CD4-positive, alpha-beta memory T cell (primary cell): Measurements from ENCODE around the gene ARL2BP. TPM values are rescaled to one million over a fixed set of nuclear protein-coding genes. Genes with fewer than 3 reads are reported as not detected.

ENCODE experiments used
- CTCF ChIA-PET: fragments of 350-600 bp; sonication (Branson Sonifier 250); formaldehyde crosslinking; loops from one replicate; lab custom pipeline; 2021; ENCODE audit warnings: inconsistent platforms; ENCODE audit not compliant: partially characterized antibody; lab: Charles Lee
- POLR2A ChIA-PET: fragments of 350-600 bp; sonication (Branson Sonifier 250); formaldehyde crosslinking; loops from one replicate; lab custom pipeline; 2021; ENCODE audit not compliant: partially characterized antibody; lab: Charles Lee
- DNase-seq, 5 donors: peaks; one replicate each; pipeline versions ENCODE4 v3.0.0 to v3.0.0-alpha.2; 2020 to 2022; ENCODE audit warnings: mixed read lengths in 1 of 5
- H3K27ac ChIP-seq: one replicate; pipeline ENCODE4 v1.7.0; 2013; ENCODE audit warnings: low read depth, low read length
- H3K27me3 ChIP-seq: 2 replicates; pipeline ENCODE4 v1.7.0; 2013; ENCODE audit warnings: mild to moderate bottlenecking, low read length, moderate library complexity; ENCODE audit not compliant: insufficient read depth
- H3K36me3 ChIP-seq: 2 replicates; pipeline ENCODE4 v1.7.0; 2013; ENCODE audit warnings: mild to moderate bottlenecking, low read length, moderate library complexity; ENCODE audit not compliant: insufficient read depth
- H3K4me1 ChIP-seq: 2 replicates; pipeline ENCODE4 v1.7.0; 2013; ENCODE audit warnings: mild to moderate bottlenecking, low read length, moderate library complexity; ENCODE audit not compliant: insufficient read depth
- H3K4me3 ChIP-seq, 2 donors: one replicate each; pipeline ENCODE4 v1.7.0; 2013; ENCODE audit warnings: low read length in 2 of 2, mild to moderate bottlenecking in 1 of 2
- H3K9me3 ChIP-seq, 2 donors: one replicate each; pipeline ENCODE4 v1.7.0; 2013; ENCODE audit warnings: low read length in 2 of 2, control low read depth in 1 of 2; ENCODE audit not compliant: control insufficient read depth in 1 of 2
- H3K27ac Mint-ChIP-seq, 7 donors: one replicate each; pipeline ENCODE4 v1.8.0; 2020 to 2021; ENCODE audit warnings: mixed read lengths in 7 of 7, mild to moderate bottlenecking in 6 of 7, inconsistent platforms in 3 of 7, moderate library complexity in 3 of 7
- H3K27me3 Mint-ChIP-seq, 2 donors: one replicate each; pipeline ENCODE4 v1.8.0; 2020 to 2021; ENCODE audit warnings: mixed read lengths in 2 of 2
- H3K36me3 Mint-ChIP-seq, 2 donors: one replicate each; pipeline ENCODE4 v1.8.0; 2020 to 2021; ENCODE audit warnings: mixed read lengths in 2 of 2, inconsistent platforms in 1 of 2, mild to moderate bottlenecking in 1 of 2
- H3K4me1 Mint-ChIP-seq, 4 donors: one replicate each; pipeline ENCODE4 v1.8.0; 2020 to 2021; ENCODE audit warnings: mixed read lengths in 4 of 4, mild to moderate bottlenecking in 1 of 4
- H3K4me3 Mint-ChIP-seq, 8 donors: one replicate each; pipeline ENCODE4 v1.8.0; 2020 to 2021; ENCODE audit warnings: mixed read lengths in 8 of 8, mild to moderate bottlenecking in 7 of 8, moderate library complexity in 6 of 8, inconsistent platforms in 3 of 8
- H3K9me3 Mint-ChIP-seq, 8 donors: one replicate each; pipeline ENCODE4 v1.8.0; 2020 to 2021; ENCODE audit warnings: mixed read lengths in 8 of 8, mild to moderate bottlenecking in 5 of 8, inconsistent platforms in 3 of 8, moderate library complexity in 1 of 8
- intact Hi-C: fragments of 100-400 bp; cut with micrococcal nuclease; formaldehyde crosslinking; loops from one replicate; pipeline ENCODE4 v1.15.1; 2023
- polyA plus RNA-seq, 2 donors: library from polyadenylated mRNA; unstranded; fragments of 300-500 nt; fragmentation: Illumina TruSeq; gene quantifications; one replicate each; pipeline ENCODE4 v1.2.3, GENCODE V29; 2021
- total RNA-seq, 2 experiments: library from RNA; stranded (reverse); gene quantifications; one replicate each; pipeline ENCODE4 v1.2.3, GENCODE V29; 2021

ARL2BP gene
- total and polyA plus RNA-seq, 4 experiments from 2014 or later = 48.0 to 181 (median 89.5) TPM

- CTCF ChIA-PET = no interaction called here
- H3K4me3 Mint-ChIP-seq = no peak overlapping the region
- no peaks in the 10 kb centered on the region for H3K27me3 ChIP-seq
- no peaks in the 10 kb centered on the region for H3K27me3 Mint-ChIP-seq
- H3K27ac ChIP-seq = no peak overlapping the region
- peaks cover 0 to 7% (median 5%) of the 10 kb centered on the region in 4 donors for H3K4me1 Mint-ChIP-seq
- no peaks in the 10 kb centered on the region for H3K9me3 Mint-ChIP-seq
- peaks cover 10% of the 10 kb centered on the region for H3K36me3 ChIP-seq
- POLR2A ChIA-PET = no interaction called here
- DNase-seq = no peak
- no peak overlapping the region for H3K4me3 ChIP-seq
- intact Hi-C loops = no loop called here
- peaks cover 34 to 38% of the 10 kb centered on the region in 2 donors for H3K36me3 Mint-ChIP-seq
- no peaks in the 10 kb centered on the region for H3K9me3 ChIP-seq
- H3K4me1 ChIP-seq = no peaks in the 10 kb centered on the region
- H3K27ac Mint-ChIP-seq = no peak overlapping the region
These were observed 40.4 kb upstream of the ARL2BP start for GRCh38 chr16:57204675-57205074.

- ChIA-PET POLR2A (no interaction called here), CTCF (interaction anchor here (0.6 kb wide), 1 partner anchor 318 kb away, joined by 4 read pairs; no protein-coding TSS in a partner anchor)
- intact Hi-C loops = no loop called here
- Histone ChIP-seq H3K9me3 (no peaks in the 10 kb centered on the region), H3K36me3 (peaks cover 23% of the 10 kb centered on the region), H3K27ac (no peak overlapping the region), H3K4me1 (no peaks in the 10 kb centered on the region), H3K4me3 (no peak overlapping the region), H3K27me3 (no peaks in the 10 kb centered on the region)
- no peak overlapping the region for H3K4me3 Mint-ChIP-seq
- no peak overlapping the region for H3K27ac Mint-ChIP-seq
- H3K4me1 Mint-ChIP-seq = peaks cover 0 to 1% (median 0%) of the 10 kb centered on the region in 4 donors
- no peaks in the 10 kb centered on the region for H3K27me3 Mint-ChIP-seq
- peaks cover 48 to 62% of the 10 kb centered on the region in 2 donors for H3K36me3 Mint-ChIP-seq
- DNase-seq = no peak
- peaks cover 0 to 3% (median 0%) of the 10 kb centered on the region in 8 donors for H3K9me3 Mint-ChIP-seq
These were observed 36.1 kb upstream of the ARL2BP start for GRCh38 chr16:57208926-57209325.

GRCh38 chr16:57209780-57210179 lies 35.3 kb upstream of the ARL2BP start:
- Histone ChIP-seq H3K4me1 (no peaks in the 10 kb centered on the region), H3K36me3 (peaks cover 25% of the 10 kb centered on the region), H3K9me3 (no peaks in the 10 kb centered on the region), H3K4me3 (no peak overlapping the region), H3K27ac (no peak overlapping the region), H3K27me3 (no peaks in the 10 kb centered on the region)
- POLR2A ChIA-PET = no interaction called here
- peaks cover 0 to 7% (median under 1%) of the 10 kb centered on the region in 8 donors for H3K9me3 Mint-ChIP-seq
- DNase-seq = no peak
- CTCF ChIA-PET = no interaction called here
- peak overlapping the region in 1 of 7 donors; percentile 30 for H3K27ac Mint-ChIP-seq
- intact Hi-C loops = no loop called here
- H3K4me3 Mint-ChIP-seq = no peak overlapping the region
- H3K4me1 Mint-ChIP-seq = peaks cover 0 to 1% (median 0%) of the 10 kb centered on the region in 4 donors
- peaks cover 56 to 68% of the 10 kb centered on the region in 2 donors for H3K36me3 Mint-ChIP-seq
- no peaks in the 10 kb centered on the region for H3K27me3 Mint-ChIP-seq

GRCh38 chr16:57213462-57213861 lies 31.6 kb upstream of the ARL2BP start:
- H3K27ac Mint-ChIP-seq = peak overlapping the region in 1 of 7 donors; percentile 51
- DNase-seq = no peak
- no peak overlapping the region for H3K4me3 Mint-ChIP-seq
- Histone ChIP-seq H3K27ac (no peak overlapping the region), H3K9me3 (peaks cover 0 to 18% of the 10 kb centered on the region in 2 donors), H3K4me3 (no peak overlapping the region), H3K4me1 (no peaks in the 10 kb centered on the region), H3K36me3 (peaks cover 48% of the 10 kb centered on the region), H3K27me3 (no peaks in the 10 kb centered on the region)
- ChIA-PET POLR2A (no interaction called here), CTCF (no interaction called here)
- no peaks in the 10 kb centered on the region for H3K27me3 Mint-ChIP-seq
- peaks cover 67 to 73% of the 10 kb centered on the region in 2 donors for H3K36me3 Mint-ChIP-seq
- intact Hi-C loops = no loop called here
- no peaks in the 10 kb centered on the region for H3K4me1 Mint-ChIP-seq
- peaks cover 5 to 35% (median 28%) of the 10 kb centered on the region in 8 donors for H3K9me3 Mint-ChIP-seq

- Mint-ChIP-seq H3K27ac (no peak overlapping the region), H3K36me3 (peaks cover 83 to 90% of the 10 kb centered on the region in 2 donors)
- H3K4me3 ChIP-seq = no peak overlapping the region
These were observed 28.1 kb upstream of the ARL2BP start for GRCh38 chr16:57216968-57217367.

GRCh38 chr16:57223057-57223456 lies 22.0 kb upstream of the ARL2BP start:
- Mint-ChIP-seq H3K4me3 (no peak overlapping the region), H3K36me3 (peaks cover 65 to 80% of the 10 kb centered on the region in 2 donors), H3K9me3 (peaks cover 0 to 12% (median 5%) of the 10 kb centered on the region in 8 donors), H3K27me3 (no peaks in the 10 kb centered on the region), H3K4me1 (peaks cover 0 to 3% (median 0%) of the 10 kb centered on the region in 4 donors), H3K27ac (peak overlapping the region in 1 of 7 donors; percentile 29)
- no peak overlapping the region for H3K27ac ChIP-seq
- no peaks in the 10 kb centered on the region for H3K27me3 ChIP-seq
- H3K4me1 ChIP-seq = no peaks in the 10 kb centered on the region
- no peak overlapping the region for H3K4me3 ChIP-seq
- peaks cover 52% of the 10 kb centered on the region for H3K36me3 ChIP-seq
- H3K9me3 ChIP-seq = no peaks in the 10 kb centered on the region
- no peak for DNase-seq
- ChIA-PET POLR2A (no interaction called here), CTCF (interaction anchor here (0.9 kb wide), 1 partner anchor 199 kb away, joined by 4 read pairs; no protein-coding TSS in a partner anchor)
- intact Hi-C loops = no loop called here

More at GRCh38 chr16:57216968-57217367, 28.1 kb upstream of the ARL2BP start:
- Histone ChIP-seq H3K36me3 (peaks cover 63% of the 10 kb centered on the region), H3K27me3 (no peaks in the 10 kb centered on the region), H3K4me1 (no peaks in the 10 kb centered on the region), H3K27ac (no peak overlapping the region), H3K9me3 (peaks cover 0 to 18% of the 10 kb centered on the region in 2 donors)
- Mint-ChIP-seq H3K27me3 (no peaks in the 10 kb centered on the region), H3K4me1 (peaks cover 0 to 3% (median 0%) of the 10 kb centered on the region in 4 donors), H3K4me3 (peak overlapping the region in 1 of 8 donors; percentile 2), H3K9me3 (peaks cover 5 to 40% (median 30%) of the 10 kb centered on the region in 8 donors)
- DNase-seq = no peak
- CTCF ChIA-PET = no interaction called here
- POLR2A ChIA-PET = no interaction called here
- intact Hi-C loops = no loop called here

GRCh38 chr16:57224651-57225335 lies 20.3 kb upstream of the ARL2BP start:
- intact Hi-C loops = no loop called here
- Mint-ChIP-seq H3K4me1 (no peaks in the 10 kb centered on the region), H3K4me3 (no peak overlapping the region), H3K27me3 (no peaks in the 10 kb centered on the region), H3K36me3 (peaks cover 49 to 77% of the 10 kb centered on the region in 2 donors), H3K9me3 (no peaks in the 10 kb centered on the region), H3K27ac (no peak overlapping the region)
- no peak for DNase-seq
- Histone ChIP-seq H3K4me1 (no peaks in the 10 kb centered on the region), H3K27ac (no peak overlapping the region), H3K36me3 (peaks cover 57% of the 10 kb centered on the region), H3K4me3 (no peak overlapping the region), H3K9me3 (no peaks in the 10 kb centered on the region), H3K27me3 (no peaks in the 10 kb centered on the region)
- ChIA-PET CTCF (interaction anchor here (1.0 kb wide), 1 partner anchor 959 kb away, joined by 3 read pairs; no protein-coding TSS in a partner anchor), POLR2A (no interaction called here)
